HEK293 (cell line): ENCODE data around the gene ZNF747.
A peak's percentile ranks its signal among the peaks of the same experiment; 100 is the strongest.

ENCODE experiments used
- GLIS1 ChIP-seq: fragments of 450-650 bp; formaldehyde crosslinking; IDR thresholded peaks from 2 replicates; pipeline ENCODE4 v1.5.1; 2016; ENCODE audit warnings: missing biosample characterization, missing genetic modification characterization
- HOXD13 ChIP-seq: sonication (generic); formaldehyde crosslinking; IDR thresholded peaks from 2 replicates; pipeline ENCODE4 v1.8.0; 2022; ENCODE audit warnings: missing genetic modification reagents, borderline replicate concordance
- IKZF3 ChIP-seq: fragments of 450-650 bp; IDR thresholded peaks from 2 replicates; pipeline ENCODE4 v1.5.0; 2018; ENCODE audit warnings: missing biosample characterization, mild to moderate bottlenecking, missing genetic modification characterization, moderate library complexity
- KLF16 ChIP-seq: fragments of 450-650 bp; formaldehyde crosslinking; IDR thresholded peaks from 2 replicates; pipeline ENCODE4 v1.5.1; 2017; ENCODE audit warnings: missing biosample characterization, missing genetic modification characterization
- KLF17 ChIP-seq: fragments of 450-650 bp; formaldehyde crosslinking; IDR thresholded peaks from 2 replicates; pipeline ENCODE4 v1.5.1; 2016; ENCODE audit warnings: missing biosample characterization, missing genetic modification characterization
- MZF1 ChIP-seq: fragments of 450-650 bp; formaldehyde crosslinking; IDR thresholded peaks from 2 replicates; pipeline ENCODE4 v1.5.1; 2017; ENCODE audit warnings: missing biosample characterization, missing genetic modification characterization, borderline replicate concordance
- PATZ1 ChIP-seq: fragments of 450-650 bp; formaldehyde crosslinking; IDR thresholded peaks from 2 replicates; pipeline ENCODE4 v1.5.1; 2016; ENCODE audit warnings: missing biosample characterization, missing genetic modification characterization
- PRDM6 ChIP-seq: fragments of 450-650 bp; formaldehyde crosslinking; IDR thresholded peaks from 2 replicates; pipeline ENCODE4 v1.5.1; 2017; ENCODE audit warnings: missing biosample characterization, missing genetic modification characterization
- ZBTB21 ChIP-seq: fragments of 450-650 bp; formaldehyde crosslinking; IDR thresholded peaks from 2 replicates; pipeline ENCODE4 v1.5.1; 2017; ENCODE audit warnings: missing biosample characterization, missing genetic modification characterization
- ZBTB6 ChIP-seq: fragments of 450-650 bp; formaldehyde crosslinking; IDR thresholded peaks from 2 replicates; pipeline ENCODE4 v1.5.1; 2017; ENCODE audit warnings: missing biosample characterization, missing genetic modification characterization
- ZFP69B ChIP-seq: fragments of 450-650 bp; formaldehyde crosslinking; IDR thresholded peaks from 2 replicates; pipeline ENCODE4 v1.5.1; 2016; ENCODE audit warnings: missing biosample characterization, missing genetic modification characterization
- ZNF112 ChIP-seq: fragments of 450-650 bp; formaldehyde crosslinking; IDR thresholded peaks from 2 replicates; pipeline ENCODE4 v1.5.0; 2017; ENCODE audit warnings: missing biosample characterization, missing genetic modification characterization
- ZNF138 ChIP-seq: fragments of 450-650 bp; formaldehyde crosslinking; IDR thresholded peaks from 2 replicates; pipeline ENCODE4 v1.5.1; 2016; ENCODE audit warnings: missing biosample characterization, missing genetic modification characterization, borderline replicate concordance
- ZNF140 ChIP-seq: fragments of 450-650 bp; formaldehyde crosslinking; IDR thresholded peaks from 2 replicates; pipeline ENCODE4 v1.5.1; 2016; ENCODE audit warnings: missing biosample characterization, missing genetic modification characterization
- ZNF157 ChIP-seq: fragments of 450-650 bp; formaldehyde crosslinking; IDR thresholded peaks from 2 replicates; pipeline ENCODE4 v1.5.1; 2016; ENCODE audit warnings: missing biosample characterization, missing genetic modification characterization
- ZNF175 ChIP-seq: fragments of 450-650 bp; formaldehyde crosslinking; IDR thresholded peaks from 2 replicates; pipeline ENCODE4 v1.5.1; 2016; ENCODE audit warnings: missing biosample characterization, missing genetic modification characterization
- ZNF18 ChIP-seq: fragments of 450-650 bp; formaldehyde crosslinking; IDR thresholded peaks from 2 replicates; pipeline ENCODE4 v1.5.1; 2016; ENCODE audit warnings: missing biosample characterization, missing genetic modification characterization
- ZNF184 ChIP-seq: fragments of 450-650 bp; IDR thresholded peaks from 2 replicates; pipeline ENCODE4 v1.5.1; 2018; ENCODE audit warnings: missing biosample characterization, mild to moderate bottlenecking, missing genetic modification characterization
- ZNF362 ChIP-seq: fragments of 450-650 bp; formaldehyde crosslinking; IDR thresholded peaks from 2 replicates; pipeline ENCODE4 v1.5.1; 2016; ENCODE audit warnings: missing biosample characterization, missing genetic modification characterization
- ZNF366 ChIP-seq: fragments of 450-650 bp; formaldehyde crosslinking; conservative IDR thresholded peaks from 2 replicates; pipeline ENCODE4 v1.5.1; 2016; ENCODE audit warnings: missing biosample characterization, missing genetic modification characterization
- ZNF433 ChIP-seq: fragments of 450-650 bp; formaldehyde crosslinking; IDR thresholded peaks from 2 replicates; pipeline ENCODE4 v1.5.1; 2016; ENCODE audit warnings: missing biosample characterization, missing genetic modification characterization, low read depth
- ZNF513 ChIP-seq: fragments of 450-650 bp; IDR thresholded peaks from 2 replicates; pipeline ENCODE4 v1.5.1; 2018; ENCODE audit warnings: missing biosample characterization, missing genetic modification characterization
- ZNF530 ChIP-seq: fragments of 450-650 bp; formaldehyde crosslinking; IDR thresholded peaks from 2 replicates; pipeline ENCODE4 v1.5.1; 2016; ENCODE audit warnings: low read depth, missing biosample characterization, missing genetic modification characterization
- ZNF623 ChIP-seq: fragments of 450-650 bp; formaldehyde crosslinking; IDR thresholded peaks from 2 replicates; pipeline ENCODE4 v1.5.1; 2016; ENCODE audit warnings: missing biosample characterization, missing genetic modification characterization
- ZNF626 ChIP-seq: fragments of 450-650 bp; sonication (Bioruptor Pico); formaldehyde crosslinking; IDR thresholded peaks from 2 replicates; pipeline ENCODE4 v1.5.1; 2018; ENCODE audit warnings: missing biosample characterization, missing genetic modification characterization, inconsistent platforms
- ZNF645 ChIP-seq: fragments of 450-650 bp; formaldehyde crosslinking; IDR thresholded peaks from 2 replicates; pipeline ENCODE4; 2016; ENCODE audit warnings: missing biosample characterization, missing genetic modification characterization
- ZNF704 ChIP-seq: fragments of 450-650 bp; formaldehyde crosslinking; IDR thresholded peaks from 2 replicates; pipeline ENCODE4 v1.5.1; 2016; ENCODE audit warnings: missing biosample characterization, missing genetic modification characterization
- ZNF830 ChIP-seq: fragments of 450-650 bp; IDR thresholded peaks from 2 replicates; pipeline ENCODE4 v1.5.0; 2018; ENCODE audit warnings: missing biosample characterization, missing genetic modification characterization, low read depth, mild to moderate bottlenecking, moderate library complexity

Gene ZNF747

GRCh38 chr16:30558789-30559377 is 24.2 kb upstream of the ZNF747 start (continued):
- TF ChIP-seq KLF17 (tag by site-specific recombination) (no peak), ZNF433 (tag by site-specific recombination) (no peak), ZNF18 (tag by site-specific recombination) (no peak), ZNF138 (no peak), ZBTB21 (tag by site-specific recombination) (no peak), ZNF140 (tag by site-specific recombination) (no peak), ZNF184 (tag by site-specific recombination) (no peak), ZNF157 (no peak), ZNF513 (tag by site-specific recombination) (no peak; the same call in 1 of the 2 replicates), PRDM6 (tag by site-specific recombination) (no peak), ZNF623 (tag by site-specific recombination) (no peak; the same call in 1 of the 2 replicates), ZNF362 (tag by site-specific recombination) (no peak), ZBTB6 (no peak), HOXD13 (no peak), MZF1 (tag by site-specific recombination) (0 out of 2 replicates have a peak, but pooled peaks have one; percentile 4), ZFP69B (tag by site-specific recombination) (no peak), ZNF645 (tag by site-specific recombination) (no peak), ZNF175 (tag by site-specific recombination) (no peak), ZNF830 (tag by site-specific recombination) (no peak), GLIS1 (tag by site-specific recombination) (no peak), PATZ1 (no peak), ZNF704 (tag by site-specific recombination) (no peak), ZNF366 (tag by site-specific recombination) (no peak), KLF16 (tag by site-specific recombination) (peak; percentile 37; the same call in 1 of the 2 replicates), ZNF112 (tag by site-specific recombination) (no peak), ZNF626 (tag by site-specific recombination) (no peak), IKZF3 (tag by site-specific recombination) (no peak), ZNF530 (tag by site-specific recombination) (peak; percentile 60; the same call in 1 of the 2 replicates)
